HG02642 (cell line): ENCODE data around the gene BFSP2.

Source experiments
- ATAC-seq: cut with Tn5 transposase; IDR thresholded peaks from one replicate; pipeline ENCODE4 v1.9.1; 2021; ENCODE audit warnings: mild to moderate bottlenecking; ENCODE audit not compliant: unreplicated experiment, poor library complexity

Gene BFSP2

GRCh38 chr3:133381346-133382109, 18.3 kb upstream of the BFSP2 start:
- no peak for ATAC-seq

GRCh38 chr3:133383175-133383574, 16.7 kb upstream of the BFSP2 start:
- ATAC-seq: no peak

DNA sequence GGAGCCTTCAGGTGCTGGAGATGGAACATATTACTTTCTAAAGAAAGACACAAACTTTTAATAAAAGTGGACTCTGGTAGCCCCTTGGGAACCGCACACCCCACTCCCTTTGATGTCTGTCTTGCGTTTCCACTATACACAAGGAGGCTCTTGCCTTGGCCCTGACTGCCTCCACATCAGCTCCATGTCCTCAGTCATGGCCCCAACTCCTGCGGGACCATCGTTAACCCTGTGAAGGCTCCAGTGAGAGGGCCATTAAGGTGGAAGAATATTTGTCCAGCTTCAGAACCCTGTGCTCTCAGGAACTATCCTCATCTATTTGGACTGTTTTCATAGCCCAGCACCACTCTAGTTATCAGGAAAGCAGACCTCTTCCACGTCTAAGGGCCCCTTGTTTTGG, 16.1 kb upstream of the BFSP2 start:
- no peak for ATAC-seq

DNA sequence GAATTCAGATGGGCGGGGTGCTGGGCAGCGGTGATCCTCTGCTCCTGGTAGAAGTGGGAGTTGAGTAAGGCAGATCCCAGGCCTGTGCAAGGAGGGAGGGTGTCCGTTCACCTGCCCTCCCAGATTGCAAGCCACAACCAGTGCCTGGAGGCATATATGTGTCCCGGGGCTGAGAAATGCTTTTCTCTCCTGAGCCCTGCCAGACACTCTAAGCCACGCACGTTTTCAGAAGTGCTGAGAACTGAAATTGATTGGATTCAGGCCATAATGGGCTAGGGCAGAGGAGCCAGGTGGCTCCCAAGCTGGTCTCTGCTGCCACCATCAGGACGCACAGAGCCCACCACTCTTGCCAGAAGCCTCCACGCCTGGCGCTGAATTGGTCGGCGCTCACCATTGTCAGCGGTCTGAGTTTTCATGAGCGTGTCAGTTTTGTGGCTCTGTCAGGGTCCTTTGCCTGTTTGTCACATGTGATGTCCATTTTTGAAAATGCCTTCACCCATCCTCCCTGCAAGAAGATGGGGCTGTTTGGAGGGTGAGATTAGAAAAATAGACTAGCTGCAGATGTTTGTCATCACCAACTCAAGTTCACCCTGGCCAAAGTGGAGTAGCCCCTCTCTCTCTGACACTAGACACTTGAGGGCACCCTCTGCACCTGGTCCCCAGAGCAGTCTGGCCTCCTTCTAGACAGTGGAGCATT, 15.4 kb upstream of the BFSP2 start:
- peak; percentile 78 for ATAC-seq

DNA sequence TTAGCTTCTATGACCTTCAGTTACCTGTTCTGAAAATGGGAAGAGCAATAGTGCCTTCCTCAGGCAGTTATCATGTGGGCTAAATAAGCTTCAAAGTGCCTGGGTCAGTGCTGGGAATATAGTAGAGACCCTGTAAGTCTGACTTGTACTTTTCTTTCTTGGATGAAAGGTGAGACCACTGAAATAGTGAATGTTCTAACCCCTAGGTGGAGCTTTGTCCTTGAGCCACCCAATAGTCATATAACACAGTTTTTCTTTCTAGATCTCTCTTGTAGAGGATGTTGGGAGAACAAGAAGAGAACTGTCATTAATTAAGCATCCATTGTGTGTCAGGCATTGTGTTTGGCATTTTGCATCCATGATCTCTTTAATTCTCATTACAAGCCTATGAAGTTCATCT, 13.0 kb upstream of the BFSP2 start:
- ATAC-seq: no peak

- no peak for ATAC-seq
Observed at GRCh38 chr3:133387341-133387740, 12.5 kb upstream of the BFSP2 start.

- ATAC-seq: no peak
Observed at GRCh38 chr3:133388696-133389395, 11.0 kb upstream of the BFSP2 start.

GRCh38 chr3:133390715-133391114, 9.1 kb upstream of the BFSP2 start:
- ATAC-seq: no peak

DNA sequence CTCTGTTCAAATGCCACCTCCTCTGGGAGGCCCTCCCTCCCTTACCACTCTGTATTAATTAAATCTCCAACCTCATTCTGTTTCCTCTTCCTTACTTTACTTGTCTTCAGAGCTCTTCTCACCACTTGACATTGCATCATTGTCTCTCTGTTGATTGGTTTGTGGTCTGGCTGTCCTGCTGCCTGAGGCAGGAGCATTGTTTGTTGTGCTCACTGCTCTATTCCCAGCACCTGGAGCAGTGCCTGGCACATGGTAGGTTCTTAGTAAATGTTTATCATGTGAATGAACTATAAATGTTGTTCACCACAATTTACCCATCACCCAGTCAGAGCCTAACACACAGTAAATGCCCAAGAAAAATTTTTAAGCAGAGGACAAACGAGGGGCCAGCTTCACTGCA, 6.7 kb upstream of the BFSP2 start:
- no peak for ATAC-seq

DNA sequence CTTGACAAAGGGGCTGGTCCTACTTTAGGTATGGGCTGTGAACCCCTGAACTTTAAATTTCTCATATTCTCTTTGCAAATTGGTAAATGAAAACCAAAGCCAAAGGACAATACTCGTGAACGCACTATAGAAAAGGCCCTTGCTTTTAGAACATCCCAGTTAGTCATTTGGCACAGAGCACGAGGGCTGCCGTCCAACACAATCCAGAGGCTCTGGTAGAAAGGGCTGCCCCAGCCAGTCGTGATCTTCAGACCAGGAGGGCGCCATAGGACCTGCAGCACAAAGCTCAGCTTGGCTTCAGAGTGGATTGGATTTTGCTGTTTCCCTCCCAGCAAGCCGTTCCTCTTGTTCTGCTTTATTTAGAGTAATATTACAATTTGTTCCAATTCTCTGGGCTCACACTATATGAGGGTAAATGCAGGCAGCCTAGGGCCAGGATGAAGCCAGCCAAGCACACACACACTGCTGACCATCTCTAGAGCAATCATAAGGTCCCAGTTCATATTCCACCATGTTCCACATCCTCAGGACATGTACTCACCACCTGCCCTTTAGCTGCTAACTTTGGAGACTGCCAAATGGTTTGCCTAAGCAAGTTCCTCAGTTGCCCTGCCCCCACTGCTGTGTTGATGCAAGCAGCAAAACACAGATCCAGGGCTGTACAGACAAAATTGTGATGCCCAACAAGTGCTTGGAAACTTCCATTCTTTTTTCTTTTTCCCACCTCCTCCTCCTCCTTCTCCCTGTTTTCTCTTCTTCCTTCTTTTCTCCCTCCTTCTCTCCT, 6.0 kb upstream of the BFSP2 start:
- no peak for ATAC-seq

- ATAC-seq: no peak
Observed at GRCh38 chr3:133394561-133395311, 5.1 kb upstream of the BFSP2 start.

GRCh38 chr3:133396906-133397305, 3.0 kb upstream of the BFSP2 start:
- no peak for ATAC-seq

DNA sequence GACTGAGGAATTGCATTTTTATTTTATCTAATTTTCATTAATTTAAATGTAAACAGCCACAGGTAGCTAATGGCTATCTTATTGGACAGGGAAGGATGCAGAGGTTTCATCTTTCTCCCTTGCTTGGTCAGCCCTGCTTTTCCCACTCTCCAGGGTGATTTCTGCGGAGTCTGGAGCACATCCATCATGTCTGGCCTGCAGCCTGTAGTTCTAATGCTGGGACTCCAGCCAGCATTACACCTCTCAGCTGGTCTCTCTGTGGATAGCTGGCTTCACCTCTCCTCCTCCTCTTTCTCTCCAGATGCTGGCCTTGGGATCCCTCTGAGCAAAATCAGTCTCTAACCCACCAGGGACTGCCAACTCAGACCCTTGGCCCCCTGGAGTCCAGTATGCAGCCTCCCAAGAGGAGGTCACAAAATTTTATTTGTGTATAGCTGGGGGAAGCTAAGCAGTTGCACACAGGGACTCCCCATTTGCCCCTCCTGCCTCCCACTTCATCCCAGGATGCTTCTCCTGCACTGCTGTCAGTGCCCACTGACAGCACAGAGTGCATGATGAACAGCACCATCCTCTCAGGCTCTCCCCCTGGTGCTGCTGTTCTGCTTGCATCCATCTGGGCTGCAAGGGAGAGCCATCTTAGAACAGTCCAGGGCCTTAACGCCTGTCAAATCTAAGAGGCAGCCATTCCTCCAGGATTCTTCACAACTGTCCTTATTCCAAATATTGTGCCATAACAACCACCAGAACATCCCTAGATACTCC, 1.7 kb downstream of the BFSP2 start:
- ATAC-seq: no peak

DNA sequence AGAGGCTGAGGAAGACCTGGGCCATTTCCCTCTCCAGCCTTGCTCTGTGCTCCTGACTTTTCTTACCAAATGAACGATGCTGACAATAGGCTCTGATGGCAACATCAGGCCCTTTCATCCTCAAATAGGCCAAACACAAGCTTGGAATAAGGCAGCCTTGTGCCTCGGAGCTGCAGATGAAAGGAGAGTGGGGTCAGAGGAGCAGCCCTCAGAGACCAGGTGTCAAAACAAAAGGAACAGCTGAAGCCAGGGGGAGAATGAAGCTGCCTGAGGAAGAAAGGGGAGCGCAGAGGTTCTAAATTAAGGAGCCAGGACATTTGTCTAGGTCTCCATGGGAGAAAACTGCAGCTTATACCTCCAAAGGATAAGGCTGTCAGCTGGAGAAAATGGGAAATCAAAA, 5.1 kb downstream of the BFSP2 start:
- no peak for ATAC-seq

GRCh38 chr3:133408366-133408765, 8.5 kb downstream of the BFSP2 start:
- no peak for ATAC-seq

- ATAC-seq: no peak
Observed at GRCh38 chr3:133408961-133409360, 9.1 kb downstream of the BFSP2 start.

DNA sequence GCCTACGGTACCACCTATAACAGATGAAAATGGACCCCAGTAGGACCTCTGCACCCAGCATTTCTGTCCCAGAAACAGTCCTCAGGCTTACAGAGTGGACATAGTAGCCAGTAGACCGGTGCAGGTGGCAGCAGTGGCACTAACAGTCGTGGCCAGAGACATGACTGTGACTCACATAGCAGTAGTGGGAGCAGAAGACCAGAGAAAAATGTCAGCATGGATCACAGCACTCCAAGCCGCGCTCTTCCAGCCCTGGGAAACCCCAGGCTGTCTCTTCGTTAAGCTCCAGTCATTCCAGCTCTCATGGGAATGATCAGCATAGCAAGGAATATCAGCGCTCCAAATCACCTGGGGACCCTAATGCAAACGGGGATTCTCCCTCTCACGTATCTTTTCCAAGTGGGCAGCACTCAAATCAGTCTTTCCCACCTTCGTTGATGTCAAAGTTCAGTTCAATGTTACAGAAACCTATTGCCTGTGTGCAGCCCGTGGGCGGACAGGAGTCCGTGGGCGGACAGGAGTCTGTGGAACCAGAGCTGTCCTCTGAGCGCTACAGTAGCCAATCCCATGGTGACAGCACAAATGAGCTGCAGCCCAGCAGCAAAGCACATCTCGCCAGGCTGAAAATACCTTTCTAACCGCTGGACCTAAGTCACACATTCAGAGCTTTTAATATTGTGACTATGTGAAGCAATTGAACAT, 10.5 kb downstream of the BFSP2 start:
- ATAC-seq: no peak
